AG04449 (cell line): ENCODE results near the gene KRT4.

ENCODE experiments used
- CTCF ChIA-PET: fragments of 350-600 bp; formaldehyde crosslinking; extraction: SDS; loops from one replicate; lab custom pipeline; 2021; ENCODE audit warnings: antibody characterized with exemption; lab: Yijun Ruan, JAX
- POLR2A ChIA-PET: fragments of 400-600, 350-600 bp; formaldehyde crosslinking; extraction: SDS; loops from one replicate; lab custom pipeline; 2020; ENCODE audit warnings: antibody characterized with exemption, inconsistent platforms; lab: Yijun Ruan, JAX
- DNase-seq: peaks from one replicate; pipeline ENCODE4 v3.0.0-alpha.2; 2010; ENCODE audit warnings: low read depth, low spot score
- H3K4me3 ChIP-seq: 2 replicates; pipeline ENCODE4 v1.5.1; 2011; ENCODE audit warnings: low read depth, mild to moderate bottlenecking, control low read depth, low read length
- TF ChIP-seq, protein P1 (sequence below): IDR thresholded peaks from one replicate; pipeline ENCODE4 v1.5.1; 2011; ENCODE audit warnings: mild to moderate bottlenecking, moderate library complexity, low read length, control low read depth, inconsistent platforms; ENCODE audit not compliant: insufficient read depth; ENCODE audit errors: missing control alignments

The KRT4 gene

DNA sequence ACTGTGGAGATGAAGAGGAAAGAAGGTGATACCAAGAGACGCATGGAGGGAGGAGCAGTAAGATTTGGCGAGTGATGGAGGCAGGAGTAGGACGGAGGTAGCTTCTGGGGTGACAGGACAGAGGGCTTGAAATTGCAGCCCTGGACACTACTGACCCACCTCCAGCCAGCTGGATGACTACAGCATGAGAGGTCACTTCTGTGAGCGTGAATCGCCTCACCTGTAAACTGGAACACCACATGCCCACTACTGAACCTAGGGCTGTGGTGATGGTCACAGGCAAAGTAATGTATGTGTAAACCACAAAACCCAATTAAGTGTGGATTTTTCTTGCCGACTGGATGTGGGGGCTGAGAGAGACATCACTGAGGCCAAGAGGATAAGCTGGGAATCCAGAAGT lies 6.6 kb upstream of the KRT4 start:
- POLR2A ChIA-PET, result no interaction called here
- CTCF ChIA-PET, result no interaction called here
- no peak for DNase-seq
- TF ChIP-seq, protein P1, sequence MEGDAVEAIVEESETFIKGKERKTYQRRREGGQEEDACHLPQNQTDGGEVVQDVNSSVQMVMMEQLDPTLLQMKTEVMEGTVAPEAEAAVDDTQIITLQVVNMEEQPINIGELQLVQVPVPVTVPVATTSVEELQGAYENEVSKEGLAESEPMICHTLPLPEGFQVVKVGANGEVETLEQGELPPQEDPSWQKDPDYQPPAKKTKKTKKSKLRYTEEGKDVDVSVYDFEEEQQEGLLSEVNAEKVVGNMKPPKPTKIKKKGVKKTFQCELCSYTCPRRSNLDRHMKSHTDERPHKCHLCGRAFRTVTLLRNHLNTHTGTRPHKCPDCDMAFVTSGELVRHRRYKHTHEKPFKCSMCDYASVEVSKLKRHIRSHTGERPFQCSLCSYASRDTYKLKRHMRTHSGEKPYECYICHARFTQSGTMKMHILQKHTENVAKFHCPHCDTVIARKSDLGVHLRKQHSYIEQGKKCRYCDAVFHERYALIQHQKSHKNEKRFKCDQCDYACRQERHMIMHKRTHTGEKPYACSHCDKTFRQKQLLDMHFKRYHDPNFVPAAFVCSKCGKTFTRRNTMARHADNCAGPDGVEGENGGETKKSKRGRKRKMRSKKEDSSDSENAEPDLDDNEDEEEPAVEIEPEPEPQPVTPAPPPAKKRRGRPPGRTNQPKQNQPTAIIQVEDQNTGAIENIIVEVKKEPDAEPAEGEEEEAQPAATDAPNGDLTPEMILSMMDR, result no peak
- H3K4me3 ChIP-seq, result no peak overlapping the region

DNA sequence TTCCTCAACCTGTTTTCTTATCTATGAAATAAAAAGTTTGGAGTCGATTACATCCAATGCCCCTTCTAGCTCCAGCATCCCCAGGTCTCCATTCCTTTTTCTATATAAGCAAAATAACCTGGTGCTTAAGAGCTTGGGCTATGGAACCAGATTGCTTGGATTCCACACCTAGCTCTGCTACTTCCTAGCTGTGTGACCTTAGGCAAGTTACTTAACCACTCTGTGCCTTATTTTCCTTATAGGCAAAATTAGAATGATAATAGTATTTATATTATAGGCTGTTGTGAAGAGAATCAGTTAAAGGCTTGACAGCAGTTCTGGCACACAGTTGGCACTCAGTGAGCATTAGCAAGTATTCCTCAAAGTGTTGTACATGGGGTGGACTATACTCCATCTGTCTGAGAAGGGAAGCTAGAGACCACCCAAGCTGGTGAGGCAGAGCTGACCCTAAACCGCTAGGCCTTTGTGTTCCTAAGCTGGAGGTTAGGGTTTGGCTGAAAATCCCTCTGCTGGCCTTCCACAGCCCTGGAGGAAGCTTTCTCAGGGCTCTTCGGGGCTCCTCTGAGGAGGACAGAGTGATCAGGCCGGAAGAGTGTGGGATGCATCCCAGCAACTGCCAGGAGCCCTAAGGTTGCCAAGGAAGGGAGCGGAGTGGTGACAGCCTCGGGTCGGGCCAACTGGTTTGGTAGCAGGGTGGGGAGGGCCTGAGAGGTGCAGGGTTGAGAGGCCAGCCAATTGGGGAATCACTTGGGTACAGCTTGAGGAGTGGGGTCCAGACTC lies 6.0 kb upstream of the KRT4 start:
- TF ChIP-seq, protein P1, result no peak
- POLR2A ChIA-PET, result no interaction called here
- CTCF ChIA-PET, result no interaction called here
- no peak for DNase-seq
- H3K4me3 ChIP-seq, result no peak overlapping the region

DNA sequence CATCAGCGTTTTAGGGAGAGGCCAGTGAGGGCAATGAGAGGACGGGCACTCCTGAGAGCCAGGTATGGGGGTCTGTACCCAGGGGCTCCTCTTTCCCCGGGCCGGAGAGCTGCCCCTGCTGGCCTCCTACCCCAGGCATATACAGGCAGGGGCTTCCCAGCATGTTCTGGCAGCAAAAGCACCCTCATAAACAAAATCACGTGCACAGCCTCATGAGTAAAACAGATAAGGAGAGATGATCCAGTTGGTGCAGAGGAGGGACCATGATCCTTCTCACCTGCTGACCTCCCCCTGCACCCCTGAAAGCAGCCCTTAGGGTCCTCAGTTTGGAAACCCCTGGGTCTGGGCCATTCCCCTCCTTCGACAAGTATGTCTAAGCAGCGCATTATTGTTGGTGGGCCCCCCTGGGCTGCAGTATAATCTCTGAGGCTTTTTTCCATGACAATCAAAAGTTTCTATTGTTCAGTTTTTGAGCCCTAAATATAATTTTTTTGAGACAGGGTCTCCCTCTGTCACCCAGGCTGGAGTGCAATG lies 5.0 kb upstream of the KRT4 start:
- DNase-seq, result no peak
- ChIA-PET POLR2A (no interaction called here), CTCF (no interaction called here)

DNA sequence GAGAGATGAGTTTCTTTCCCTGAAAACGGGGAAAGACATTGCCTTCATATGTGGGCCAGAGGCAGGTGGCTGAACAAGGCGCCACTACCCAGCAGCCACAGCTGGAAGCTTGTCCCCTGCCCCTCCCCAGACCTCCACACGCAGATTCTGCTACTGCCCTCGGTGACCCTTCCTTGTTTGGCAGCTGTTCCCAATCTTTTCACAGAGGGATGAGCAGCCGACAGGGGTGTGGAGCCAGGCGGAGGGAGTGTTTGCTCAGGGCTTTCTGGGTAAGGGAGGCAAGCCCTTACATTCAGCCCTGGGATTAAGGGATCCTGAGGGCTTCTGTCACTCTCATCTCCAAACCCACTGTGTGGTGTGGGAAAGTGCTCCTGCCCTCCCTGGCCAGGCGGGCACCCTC lies 4.5 kb upstream of the KRT4 start:
- POLR2A ChIA-PET, result no interaction called here
- no peak overlapping the region for H3K4me3 ChIP-seq
- no peak for DNase-seq
- CTCF ChIA-PET, result interaction anchor here (1.1 kb wide), 1 partner anchor 66 kb away, joined by 3 read pairs; no protein-coding TSS in a partner anchor
- TF ChIP-seq, protein P1, result no peak

More for the DNA sequence above, 5.0 kb upstream of the KRT4 start:
- H3K4me3 ChIP-seq, result no peak overlapping the region
- TF ChIP-seq, protein P1, result no peak

DNA sequence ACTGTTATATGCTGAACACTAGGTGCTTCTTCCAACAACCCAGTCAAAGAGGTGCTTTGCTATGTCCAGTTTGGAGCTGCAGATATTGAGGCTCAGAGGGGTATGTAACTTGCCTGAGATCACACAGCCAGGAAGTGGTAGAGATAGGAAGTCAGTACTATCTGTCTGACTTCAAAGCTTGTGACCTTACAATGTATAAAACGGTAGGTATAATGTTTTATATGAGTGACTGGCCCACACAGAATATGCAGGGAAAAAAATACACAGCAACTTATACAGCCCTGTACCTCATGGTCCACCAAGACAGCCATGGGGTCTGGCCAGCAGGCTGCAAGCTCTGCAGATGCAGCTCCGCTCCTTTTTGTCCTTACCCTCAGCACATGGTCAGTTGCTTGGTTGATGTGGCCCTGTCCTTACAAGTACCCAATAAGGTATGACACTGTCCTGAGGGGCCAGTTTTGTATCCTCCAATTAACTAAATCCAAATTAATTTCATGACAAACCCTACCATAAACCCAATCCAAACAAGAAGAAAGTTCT lies 3.9 kb upstream of the KRT4 start:
- POLR2A ChIA-PET, result no interaction called here
- TF ChIP-seq, protein P1, result no peak
- DNase-seq, result no peak
- no peak overlapping the region for H3K4me3 ChIP-seq
- CTCF ChIA-PET, result interaction anchor here (1.1 kb wide), 1 partner anchor 67 kb away, joined by 3 read pairs; no protein-coding TSS in a partner anchor

DNA sequence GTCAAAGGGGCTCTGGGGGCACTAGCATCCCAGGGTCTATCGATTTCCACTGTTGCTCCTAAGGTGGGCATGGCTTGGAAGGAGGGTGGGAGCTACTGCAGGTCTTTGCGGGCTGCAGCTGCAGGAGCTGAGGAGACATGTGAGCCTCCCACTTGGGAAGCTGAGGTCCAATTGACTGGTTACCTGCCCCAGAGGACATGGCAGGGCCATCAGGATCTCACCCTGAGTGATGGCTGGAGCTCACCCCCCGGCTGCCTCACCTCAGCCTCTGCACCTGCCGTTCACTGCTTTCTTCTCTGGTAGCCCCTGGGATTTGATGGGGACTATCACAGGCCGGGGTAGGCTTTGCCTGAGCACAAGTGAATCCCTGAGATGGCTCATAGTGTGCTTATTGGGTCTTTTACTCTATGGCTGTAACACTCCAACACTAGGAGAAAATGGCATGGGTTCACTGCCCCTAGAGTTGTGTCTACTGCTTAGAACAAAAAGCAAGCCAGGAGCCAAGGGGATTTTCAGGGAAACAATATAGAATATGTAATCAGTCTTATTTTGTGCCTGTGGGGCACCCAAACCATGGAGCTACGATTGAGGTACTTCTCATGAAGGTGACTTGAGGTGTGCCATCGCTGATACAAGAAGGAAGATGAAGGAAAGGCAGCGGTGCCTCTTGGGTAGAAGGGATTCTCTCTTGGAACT lies 3.2 kb upstream of the KRT4 start:
- TF ChIP-seq, protein P1, result no peak
- H3K4me3 ChIP-seq, result no peak overlapping the region
- CTCF ChIA-PET, result interaction anchor here (1.1 kb wide), 1 partner anchor 68 kb away, joined by 3 read pairs; no protein-coding TSS in a partner anchor
- POLR2A ChIA-PET, result no interaction called here
- DNase-seq, result no peak
